ENCODE data around the gene SPHK1. TPM values are rescaled to one million over a fixed set of nuclear protein-coding genes. Genes with fewer than 3 reads are reported as not detected.

Gene SPHK1
- total RNA-seq, 3 donors from 2014 or later, result 9.6 to 28.5 (median 23.0) TPM

DNA sequence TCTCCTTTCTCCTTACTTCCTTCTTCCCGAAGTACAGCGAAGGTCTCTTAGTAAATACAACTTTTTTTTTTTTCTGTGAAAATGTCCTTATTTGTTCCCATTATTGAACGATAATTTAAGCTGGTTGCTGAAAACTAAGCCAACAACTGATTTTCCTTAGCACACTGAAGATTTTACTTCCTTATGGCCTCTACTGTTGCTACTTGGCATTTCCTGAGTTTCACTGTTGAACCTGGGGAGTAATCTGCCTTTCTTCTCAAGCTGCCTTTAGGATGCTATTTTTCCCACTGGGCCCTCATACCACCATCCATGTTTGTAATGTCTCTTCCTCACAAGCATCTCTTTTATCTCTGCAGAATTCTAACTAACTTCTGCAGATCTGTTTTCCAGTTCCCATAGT, 42.4 kb downstream of the SPHK1 start:
- Histone ChIP-seq H3K36me3 (no peaks in the 10 kb centered on the region), H3K27ac (no peak overlapping the region), H3K4me3 (no peak overlapping the region), H3K27me3 (no peaks in the 10 kb centered on the region), H3K4me1 (peaks cover 0 to 4% of the 10 kb centered on the region in 2 donors), H3K9me3 (no peaks in the 10 kb centered on the region)
- intact Hi-C loops (cut with DNase I; ENCODE audit: low total_unique reads), result no loop called here
- TF ChIP-seq POLR2AphosphoS5 (IDR thresholded peaks at IDR 0.05) (no peak), POLR2A (IDR thresholded peaks at IDR 0.05) (no peak)
- TF ChIP-seq, protein P1, sequence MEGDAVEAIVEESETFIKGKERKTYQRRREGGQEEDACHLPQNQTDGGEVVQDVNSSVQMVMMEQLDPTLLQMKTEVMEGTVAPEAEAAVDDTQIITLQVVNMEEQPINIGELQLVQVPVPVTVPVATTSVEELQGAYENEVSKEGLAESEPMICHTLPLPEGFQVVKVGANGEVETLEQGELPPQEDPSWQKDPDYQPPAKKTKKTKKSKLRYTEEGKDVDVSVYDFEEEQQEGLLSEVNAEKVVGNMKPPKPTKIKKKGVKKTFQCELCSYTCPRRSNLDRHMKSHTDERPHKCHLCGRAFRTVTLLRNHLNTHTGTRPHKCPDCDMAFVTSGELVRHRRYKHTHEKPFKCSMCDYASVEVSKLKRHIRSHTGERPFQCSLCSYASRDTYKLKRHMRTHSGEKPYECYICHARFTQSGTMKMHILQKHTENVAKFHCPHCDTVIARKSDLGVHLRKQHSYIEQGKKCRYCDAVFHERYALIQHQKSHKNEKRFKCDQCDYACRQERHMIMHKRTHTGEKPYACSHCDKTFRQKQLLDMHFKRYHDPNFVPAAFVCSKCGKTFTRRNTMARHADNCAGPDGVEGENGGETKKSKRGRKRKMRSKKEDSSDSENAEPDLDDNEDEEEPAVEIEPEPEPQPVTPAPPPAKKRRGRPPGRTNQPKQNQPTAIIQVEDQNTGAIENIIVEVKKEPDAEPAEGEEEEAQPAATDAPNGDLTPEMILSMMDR (IDR thresholded peaks at IDR 0.05), result no peak
- no peak for DNase-seq (ENCODE audit: low spot score in 2 of 2)

DNA sequence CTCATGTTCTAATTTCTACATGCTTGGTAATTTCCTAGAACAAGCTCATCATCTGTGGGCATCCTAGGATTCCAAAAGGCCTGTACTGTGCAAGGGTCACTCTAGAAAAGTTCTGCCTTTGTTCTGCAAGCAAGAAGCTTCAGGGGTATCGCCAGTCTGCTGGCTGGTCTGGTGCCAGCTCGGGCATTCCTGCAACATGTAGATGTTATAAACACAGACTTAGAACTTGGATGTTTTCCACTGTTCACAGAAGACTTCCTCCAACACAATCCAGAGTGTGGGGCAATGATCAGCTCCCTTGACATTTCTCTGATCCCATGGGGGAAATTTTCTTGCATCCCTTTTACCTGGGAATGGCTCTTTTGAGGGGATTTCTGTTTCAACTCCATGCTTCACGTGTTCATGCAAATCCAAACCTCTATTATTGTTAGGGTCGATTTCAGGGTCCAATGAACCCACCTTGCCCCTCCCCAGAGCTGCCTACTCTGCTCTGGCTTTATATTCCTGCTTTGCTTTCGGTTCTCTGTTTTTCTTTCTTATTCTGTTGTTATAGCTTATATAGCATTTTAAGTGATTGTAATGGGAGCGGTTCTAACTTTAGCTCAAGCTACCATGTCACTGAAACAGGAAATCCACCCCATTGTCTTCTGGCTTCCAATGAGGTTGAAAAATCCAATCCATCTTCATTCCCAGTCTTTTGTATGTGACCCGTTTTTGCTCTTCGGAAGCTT, 43.3 kb downstream of the SPHK1 start:
- no peaks in the 10 kb centered on the region for H3K36me3 ChIP-seq
- no peaks in the 10 kb centered on the region for H3K27me3 ChIP-seq
- H3K4me3 ChIP-seq, result no peak overlapping the region
- H3K27ac ChIP-seq, result no peak overlapping the region
- H3K4me1 ChIP-seq, result peaks cover 0 to 4% of the 10 kb centered on the region in 2 donors
- TF ChIP-seq POLR2AphosphoS5 (IDR thresholded peaks at IDR 0.05), result no peak
- no peak for TF ChIP-seq POLR2A (IDR thresholded peaks at IDR 0.05)
- TF ChIP-seq, protein P1 (IDR thresholded peaks at IDR 0.05), result no peak
- H3K9me3 ChIP-seq, result no peaks in the 10 kb centered on the region
- intact Hi-C loops (cut with DNase I; ENCODE audit: low total_unique reads), result no loop called here
- DNase-seq (ENCODE audit: low spot score in 2 of 2), result no peak

DNA sequence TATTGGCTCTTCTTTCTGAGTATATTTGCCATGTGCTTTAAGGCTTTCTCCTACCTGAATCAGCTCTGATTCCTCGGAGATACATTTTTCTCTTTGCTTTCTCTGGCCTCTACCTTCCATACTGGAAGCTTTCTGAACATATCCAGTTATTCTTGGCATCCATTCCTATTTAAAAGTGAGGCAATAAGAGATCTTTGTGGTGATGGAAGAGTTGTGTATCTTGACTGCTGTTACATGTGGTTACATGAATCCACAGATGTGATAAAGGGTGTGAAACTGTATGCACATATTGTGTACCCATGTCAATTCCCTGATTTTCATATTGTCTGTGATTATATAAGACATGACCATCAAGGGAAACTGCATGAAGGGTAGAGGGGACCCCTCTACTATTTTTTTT, 44.1 kb downstream of the SPHK1 start:
- intact Hi-C loops (cut with DNase I; ENCODE audit: low total_unique reads), result no loop called here
- Histone ChIP-seq H3K27me3 (no peaks in the 10 kb centered on the region), H3K36me3 (no peaks in the 10 kb centered on the region)

DNA sequence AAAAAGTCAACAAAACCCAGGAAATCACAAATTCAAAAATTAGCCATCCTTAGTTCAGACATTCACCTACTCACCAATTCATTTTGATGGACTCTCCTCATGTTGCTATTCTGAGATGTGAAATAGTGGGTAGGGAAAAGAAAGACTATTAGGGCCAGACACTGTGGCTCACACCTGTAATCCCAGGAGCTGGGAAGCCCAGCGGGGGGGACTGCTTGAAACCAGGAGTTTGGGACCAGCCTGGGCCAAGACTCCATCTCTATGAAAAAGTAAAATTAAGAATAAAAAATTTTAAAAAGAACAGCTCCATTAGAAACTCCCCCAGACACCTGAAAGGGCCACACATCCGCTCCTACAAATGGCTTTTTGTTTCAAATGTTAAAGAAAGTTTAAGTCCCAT, 47.1 kb downstream of the SPHK1 start:
- Histone ChIP-seq H3K4me3 (no peak overlapping the region), H3K4me1 (peaks cover 0 to 4% of the 10 kb centered on the region in 2 donors), H3K27me3 (no peaks in the 10 kb centered on the region), H3K9me3 (no peaks in the 10 kb centered on the region), H3K27ac (no peak overlapping the region), H3K36me3 (no peaks in the 10 kb centered on the region)
- DNase-seq (ENCODE audit: low spot score in 2 of 2), result no peak
- intact Hi-C loops (cut with DNase I; ENCODE audit: low total_unique reads), result no loop called here
- TF ChIP-seq POLR2A (IDR thresholded peaks at IDR 0.05) (no peak), POLR2AphosphoS5 (IDR thresholded peaks at IDR 0.05) (no peak)
- TF ChIP-seq, protein P1 (IDR thresholded peaks at IDR 0.05), result no peak

More for the DNA sequence above, 44.1 kb downstream of the SPHK1 start:
- Histone ChIP-seq H3K9me3 (no peaks in the 10 kb centered on the region), H3K4me3 (no peak overlapping the region), H3K4me1 (peaks cover 0 to 4% of the 10 kb centered on the region in 2 donors), H3K27ac (no peak overlapping the region)
- TF ChIP-seq POLR2AphosphoS5 (IDR thresholded peaks at IDR 0.05) (no peak), POLR2A (IDR thresholded peaks at IDR 0.05) (no peak)
- TF ChIP-seq, protein P1 (IDR thresholded peaks at IDR 0.05), result no peak
- DNase-seq (ENCODE audit: low spot score in 2 of 2), result no peak

DNA sequence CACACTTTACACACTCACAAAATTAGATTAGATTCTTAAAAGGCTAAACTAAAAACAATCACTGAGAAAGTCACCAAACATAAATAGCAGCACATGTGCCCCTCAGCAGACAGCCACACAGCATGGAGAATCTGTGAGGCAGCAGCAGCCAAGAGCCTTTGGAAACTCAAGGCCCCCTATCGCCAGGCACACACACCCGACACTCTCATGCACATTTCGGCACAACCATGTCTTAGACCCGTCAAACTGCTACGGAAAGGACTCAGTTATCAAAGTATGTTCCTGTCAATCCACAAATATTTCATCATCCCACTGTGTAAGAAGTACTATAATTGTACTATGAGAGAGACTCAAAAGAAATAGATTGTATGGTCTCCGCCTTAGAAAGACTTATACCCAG, 47.6 kb downstream of the SPHK1 start:
- H3K27me3 ChIP-seq, result no peaks in the 10 kb centered on the region
- intact Hi-C loops (cut with DNase I; ENCODE audit: low total_unique reads), result no loop called here
- no peaks in the 10 kb centered on the region for H3K9me3 ChIP-seq
- TF ChIP-seq, protein P1 (IDR thresholded peaks at IDR 0.05), result no peak
- no peak for TF ChIP-seq POLR2A (IDR thresholded peaks at IDR 0.05)
- TF ChIP-seq POLR2AphosphoS5 (IDR thresholded peaks at IDR 0.05), result no peak
- H3K4me3 ChIP-seq, result no peak overlapping the region
- no peak overlapping the region for H3K27ac ChIP-seq
- DNase-seq (ENCODE audit: low spot score in 2 of 2), result no peak
- no peaks in the 10 kb centered on the region for H3K36me3 ChIP-seq
- peaks cover 0 to 4% of the 10 kb centered on the region in 2 donors for H3K4me1 ChIP-seq

All from breast epithelium (tissue), 4 donors.